Measurements from ENCODE around the gene ARPP19. TPM values are rescaled to one million over a fixed set of nuclear protein-coding genes. Genes with fewer than 3 reads are reported as not detected.
"Not testable (repeated sequence)": the region's sequence is repeated elsewhere in the genome, so short reads cannot be mapped to it uniquely, and the experiment has no call there.

Gene ARPP19
- total RNA-seq, 1 donor from 2014 or later = 149 TPM

DNA sequence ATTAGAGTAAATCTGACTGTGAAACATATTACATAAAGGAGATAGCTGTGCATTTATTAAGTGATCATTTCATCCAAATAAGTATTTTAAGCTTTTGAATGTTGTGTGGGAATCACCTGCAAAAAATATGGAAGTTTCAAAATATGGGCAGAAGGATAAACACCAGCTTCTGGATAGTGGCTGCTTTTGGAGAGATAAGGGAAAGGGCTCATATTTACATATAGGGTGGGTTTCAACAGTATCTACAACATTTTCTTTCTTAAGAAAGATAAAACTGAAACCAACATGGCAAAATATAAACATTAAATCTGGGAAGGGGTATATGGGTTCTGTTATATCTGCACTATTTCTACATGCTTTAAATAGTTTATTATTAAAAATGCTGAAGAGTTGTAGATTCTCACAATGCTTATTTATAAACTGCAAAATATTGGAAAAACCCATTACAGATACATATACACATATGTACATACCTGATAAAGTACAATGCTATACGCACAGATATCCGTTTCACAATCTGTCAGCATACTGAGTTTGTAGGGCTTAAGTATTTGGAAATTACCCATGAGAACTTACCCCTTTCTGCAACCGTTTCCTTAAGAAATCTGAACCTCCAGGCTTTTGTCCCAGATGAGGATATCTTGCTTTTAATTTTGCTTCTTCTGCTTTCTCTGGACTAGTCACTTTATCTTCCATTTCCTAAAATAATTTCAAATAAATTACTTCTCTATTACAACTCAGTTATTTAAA, 12.1 kb downstream of the ARPP19 start:
- intact Hi-C loops (cut with DNase I) = no loop called here
- ATAC-seq (ENCODE audit: poor library complexity) (no peak), DNase-seq (no peak)

GRCh38 chr15:52552303-52552702, 16.5 kb downstream of the ARPP19 start:
- no peak for DNase-seq
- intact Hi-C loops (cut with DNase I) = no loop called here
- no peak for ATAC-seq (ENCODE audit: poor library complexity)

DNA sequence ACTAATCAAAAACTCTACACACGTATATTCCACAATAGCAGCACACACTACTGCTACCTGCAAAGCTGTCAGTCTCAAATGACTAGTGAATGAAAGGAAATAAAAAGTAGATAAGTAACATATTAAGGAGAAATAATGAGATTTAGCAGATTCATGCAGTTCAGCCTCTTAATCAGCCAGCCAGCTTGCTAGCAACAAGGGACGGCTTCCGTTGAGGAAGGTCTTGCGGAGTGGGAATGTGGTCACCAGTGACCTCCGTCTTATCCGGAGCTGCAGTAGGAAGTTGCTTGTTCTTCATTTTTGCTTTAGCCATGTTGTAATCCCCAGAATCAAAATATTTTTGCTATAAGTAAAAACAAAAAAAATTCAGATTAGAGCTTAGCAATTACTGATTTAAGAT, 17.1 kb downstream of the ARPP19 start:
- ATAC-seq (ENCODE audit: poor library complexity) (peak; percentile 55), DNase-seq (no peak)
- intact Hi-C loops (cut with DNase I) = no loop called here

- intact Hi-C loops (cut with DNase I); ATAC-seq (ENCODE audit: poor library complexity); DNase-seq: not testable (repeated sequence)
Observed at GRCh38 chr15:52551186-52551585, 17.6 kb downstream of the ARPP19 start.

DNA sequence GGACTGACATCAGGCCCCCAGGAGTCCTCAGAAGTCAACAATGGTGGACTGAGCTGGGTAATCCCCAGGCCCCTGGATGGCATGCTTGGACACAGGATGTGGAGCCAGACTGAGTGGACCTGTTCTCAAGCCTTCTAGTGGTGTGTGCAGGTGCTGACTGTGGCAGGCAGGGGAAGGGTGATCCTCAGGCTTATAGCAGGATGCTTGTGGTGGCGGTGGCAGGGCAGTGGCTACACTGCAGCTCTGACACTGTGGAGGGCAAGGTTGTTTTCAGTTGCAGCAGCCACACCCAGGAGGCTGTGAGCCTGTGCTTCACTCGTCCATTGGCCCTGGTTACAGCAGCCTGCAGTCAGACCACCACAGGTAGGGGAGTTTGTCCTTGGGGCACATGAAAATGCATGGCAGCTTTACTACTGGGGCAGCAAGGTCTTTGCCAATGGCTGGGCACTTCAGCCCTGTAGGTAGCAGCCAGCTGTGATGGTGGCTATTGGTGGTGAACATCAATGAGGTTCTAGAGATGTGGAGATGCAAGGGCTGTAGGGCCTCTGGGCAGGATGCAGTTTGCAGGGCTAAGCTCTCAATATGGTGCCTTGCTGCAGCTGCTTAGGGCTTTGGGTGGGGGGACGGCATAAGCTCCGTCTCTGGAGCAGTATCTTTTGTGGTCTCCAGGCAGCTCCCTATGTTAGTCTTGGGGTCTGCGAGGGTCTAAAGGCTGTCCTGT, 22.6 kb downstream of the ARPP19 start:
- no peak for DNase-seq
- peak; percentile 28 for ATAC-seq (ENCODE audit: poor library complexity)
- intact Hi-C loops (cut with DNase I) = no loop called here

GRCh38 chr15:52540374-52541012, 28.3 kb downstream of the ARPP19 start:
- ATAC-seq (ENCODE audit: poor library complexity) (no peak), DNase-seq (no peak)
- intact Hi-C loops (cut with DNase I) = no loop called here

DNA sequence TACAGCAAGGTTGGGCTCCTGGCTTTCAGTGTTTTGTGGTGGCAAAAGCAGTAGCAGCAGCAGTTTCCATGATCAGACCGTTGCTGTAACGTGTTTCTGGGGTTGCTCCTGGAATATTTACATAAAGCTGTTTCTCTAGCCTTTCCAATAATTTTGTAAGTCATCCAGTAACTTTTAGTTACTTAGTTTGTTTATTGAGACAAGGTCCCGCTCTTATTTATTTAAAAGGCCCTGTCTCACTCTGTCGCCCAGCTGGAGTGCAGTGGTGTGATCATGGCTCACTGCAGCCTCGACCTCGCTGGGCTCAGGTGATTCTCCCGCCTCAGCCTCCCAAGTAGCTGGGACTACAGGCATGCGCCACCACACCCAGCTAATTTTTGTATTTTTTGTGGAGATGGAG, 31.4 kb downstream of the ARPP19 start:
- intact Hi-C loops (cut with DNase I) = no loop called here
- no peak for ATAC-seq (ENCODE audit: poor library complexity)
- DNase-seq = no peak

DNA sequence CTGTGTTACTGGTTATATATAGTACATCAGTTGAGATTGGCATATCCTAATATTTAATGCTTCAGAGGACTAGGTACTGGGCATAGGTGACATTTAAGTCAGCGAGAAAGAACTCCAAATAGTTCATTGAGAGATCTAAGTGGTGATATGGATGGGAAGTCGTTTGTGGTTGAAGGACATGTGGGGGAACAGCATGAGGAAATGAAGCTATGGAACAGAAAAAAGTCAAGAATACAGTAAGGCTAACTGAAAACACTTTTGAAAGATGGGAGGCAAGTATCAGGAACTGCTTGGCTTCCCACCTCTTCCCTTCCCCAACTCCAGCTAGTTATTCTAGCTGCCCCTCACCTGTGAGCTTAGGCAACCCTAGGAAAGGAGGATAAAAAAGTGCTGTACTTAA, 36.4 kb downstream of the ARPP19 start:
- DNase-seq (no peak), ATAC-seq (ENCODE audit: poor library complexity) (no peak)
- intact Hi-C loops (cut with DNase I) = no loop called here

- no peak for DNase-seq
- no peak for ATAC-seq (ENCODE audit: poor library complexity)
- intact Hi-C loops (cut with DNase I) = loop anchor here (10.0 kb wide), 1 partner anchor 205 kb away; no protein-coding TSS in a partner anchor
Observed at GRCh38 chr15:52529940-52530339, 38.9 kb downstream of the ARPP19 start.

- DNase-seq = no peak
Observed at GRCh38 chr15:52529341-52529924, 39.4 kb downstream of the ARPP19 start.

GRCh38 chr15:52528564-52529340, 40.1 kb downstream of the ARPP19 start, which contains the start of gene MYO5A:
Gene MYO5A, minus strand, starts transcription at chr15:52528880. Its CDS starts 74 bp downstream, at chr15:52528806.
- intact Hi-C loops (cut with DNase I) = loop anchor here (10.0 kb wide), 1 partner anchor 206 kb away; no protein-coding TSS in a partner anchor
- peak; percentile 88 for DNase-seq
- ATAC-seq (ENCODE audit: poor library complexity) = peak; percentile 94

More at GRCh38 chr15:52529341-52529924, 39.4 kb downstream of the ARPP19 start:
- intact Hi-C loops (cut with DNase I) = loop anchor here (10.0 kb wide), 1 partner anchor 205 kb away; no protein-coding TSS in a partner anchor
- peak; percentile 2 for ATAC-seq (ENCODE audit: poor library complexity)

DNA sequence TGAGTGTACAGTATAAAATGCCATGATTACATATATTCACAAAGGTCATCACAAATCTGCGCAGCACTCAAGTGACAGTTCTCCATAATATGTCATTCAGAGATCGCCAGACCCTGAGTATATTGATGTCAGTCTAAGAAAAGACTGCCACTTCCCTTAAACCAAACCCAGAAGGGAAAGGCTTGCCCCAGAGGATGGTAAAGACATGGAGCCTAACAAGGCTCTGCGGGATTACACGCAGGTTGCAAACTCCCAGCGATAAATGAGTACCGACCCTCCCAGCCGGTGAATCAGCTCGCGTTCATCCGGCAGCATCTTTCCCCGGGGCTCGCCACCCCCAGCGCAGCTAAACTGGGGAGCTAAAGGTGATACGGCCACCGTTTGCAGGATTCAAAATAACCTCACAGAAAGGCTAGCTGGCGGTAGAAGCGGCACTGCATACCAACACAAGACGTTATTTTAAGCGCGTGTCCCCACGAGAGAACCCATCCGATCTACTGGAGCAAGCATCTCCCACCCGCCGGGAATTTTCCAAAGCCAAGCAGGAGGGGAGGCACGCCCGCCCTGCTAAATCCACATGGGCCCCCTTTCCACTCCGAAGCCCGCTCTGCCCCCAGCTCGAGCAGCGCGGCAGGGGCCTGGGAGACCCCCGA, 40.8 kb downstream of the ARPP19 start:
- no peak for DNase-seq
- intact Hi-C loops (cut with DNase I) = loop anchor here (10.0 kb wide), 1 partner anchor 207 kb away; no protein-coding TSS in a partner anchor
- ATAC-seq (ENCODE audit: poor library complexity) = peak; percentile 40

DNA sequence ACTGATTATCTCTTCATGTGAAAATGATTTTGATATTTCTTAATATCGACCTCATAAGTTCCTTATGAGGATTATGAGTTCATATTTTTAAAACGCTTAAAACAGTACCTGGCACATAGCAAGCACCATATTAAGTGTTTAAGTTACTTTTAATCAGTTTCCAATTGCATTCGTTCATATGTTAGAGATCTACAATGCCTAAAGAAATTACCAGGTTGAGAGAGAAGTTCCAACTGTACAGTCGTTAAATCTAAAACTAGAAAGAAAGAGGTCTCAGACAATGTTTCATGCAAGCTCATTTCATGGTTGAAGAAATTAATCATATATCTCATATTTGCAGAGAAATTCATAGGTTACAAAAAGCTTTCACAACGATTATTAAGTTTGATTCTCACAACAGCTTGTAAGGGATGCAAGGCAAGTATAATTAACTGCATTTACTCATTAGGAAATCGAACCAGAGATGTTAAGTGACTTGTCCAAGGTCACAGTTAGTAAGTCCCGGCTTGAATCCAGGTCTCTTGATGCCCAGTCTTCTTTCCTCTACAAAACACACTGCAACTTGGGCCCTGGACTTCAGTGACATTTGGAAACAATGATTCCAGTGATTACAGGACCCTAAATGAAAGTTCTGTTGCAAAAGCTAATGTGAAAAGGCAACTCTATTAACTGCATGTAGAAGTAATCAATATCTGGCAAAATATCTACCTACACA, 41.5 kb downstream of the ARPP19 start:
- intact Hi-C loops (cut with DNase I) = loop anchor here (10.0 kb wide), 1 partner anchor 207 kb away; no protein-coding TSS in a partner anchor
- no peak for DNase-seq
- no peak for ATAC-seq (ENCODE audit: poor library complexity)

DNA sequence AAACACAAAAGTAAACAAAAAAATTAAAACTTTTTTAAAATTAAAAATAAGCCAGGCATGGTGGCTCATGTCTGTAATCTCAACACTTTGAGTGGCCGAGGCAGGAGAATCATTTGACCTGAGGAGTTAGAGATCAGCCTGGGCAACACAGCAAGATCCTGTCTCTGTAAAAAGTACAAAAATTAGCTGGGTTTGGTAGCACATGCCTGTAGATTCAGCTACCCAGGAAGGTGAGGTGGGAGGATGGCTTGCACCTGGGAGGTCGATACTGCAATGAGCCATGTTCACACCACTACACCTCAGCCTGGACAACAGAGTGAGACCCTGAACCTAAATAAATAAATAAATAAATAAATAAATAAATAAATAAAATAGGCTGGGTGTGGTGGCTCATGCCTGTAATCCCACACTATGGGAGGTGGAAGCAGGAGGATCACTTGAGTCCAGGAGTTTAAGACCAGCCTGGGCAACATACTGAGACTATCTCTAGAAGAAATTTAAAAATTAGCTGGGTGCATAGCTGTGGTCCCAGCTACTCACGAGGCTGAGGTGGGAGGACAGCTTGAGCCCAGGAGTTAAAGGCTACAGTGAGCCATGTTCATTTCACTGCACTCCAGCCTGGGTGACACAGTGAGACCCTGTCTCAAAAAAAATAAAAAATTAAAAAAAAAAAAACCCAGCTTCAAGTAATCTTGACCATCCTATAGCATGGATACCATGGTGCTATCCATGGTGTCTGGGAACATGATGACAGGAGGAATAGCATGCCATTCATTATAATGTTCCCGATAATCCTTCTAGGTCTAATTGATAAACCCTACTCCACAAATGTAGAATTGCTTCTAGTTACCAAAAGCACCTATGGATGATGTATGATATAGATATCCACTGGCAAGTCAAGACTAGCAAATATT, 44.4 kb downstream of the ARPP19 start:
- ATAC-seq (ENCODE audit: poor library complexity) (no peak), DNase-seq (no peak)
- intact Hi-C loops (cut with DNase I) = loop anchor here (10.0 kb wide), 1 partner anchor 210 kb away; no protein-coding TSS in a partner anchor

DNA sequence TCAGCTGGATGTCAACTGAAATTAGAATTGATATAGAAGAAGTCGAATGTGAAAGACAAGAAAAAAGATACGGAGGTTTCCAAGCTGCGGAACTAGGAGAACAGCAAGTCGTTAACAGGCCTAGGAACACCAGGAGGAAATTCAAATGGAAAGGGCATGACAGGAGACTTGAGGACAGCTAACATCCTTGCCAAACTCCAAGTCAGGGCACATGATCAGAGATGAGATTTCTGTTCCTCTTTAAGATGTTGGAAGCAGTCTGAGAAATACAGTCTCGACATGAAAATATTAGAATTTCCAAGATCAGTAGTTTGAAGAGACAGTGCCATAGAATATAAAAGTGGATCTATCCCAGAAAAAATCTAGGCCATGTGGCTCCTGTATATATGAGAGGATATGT, 45.2 kb downstream of the ARPP19 start:
- intact Hi-C loops (cut with DNase I) = loop anchor here (10.0 kb wide), 1 partner anchor 211 kb away; no protein-coding TSS in a partner anchor
- DNase-seq (no peak), ATAC-seq (ENCODE audit: poor library complexity) (peak; percentile 18)

DNA sequence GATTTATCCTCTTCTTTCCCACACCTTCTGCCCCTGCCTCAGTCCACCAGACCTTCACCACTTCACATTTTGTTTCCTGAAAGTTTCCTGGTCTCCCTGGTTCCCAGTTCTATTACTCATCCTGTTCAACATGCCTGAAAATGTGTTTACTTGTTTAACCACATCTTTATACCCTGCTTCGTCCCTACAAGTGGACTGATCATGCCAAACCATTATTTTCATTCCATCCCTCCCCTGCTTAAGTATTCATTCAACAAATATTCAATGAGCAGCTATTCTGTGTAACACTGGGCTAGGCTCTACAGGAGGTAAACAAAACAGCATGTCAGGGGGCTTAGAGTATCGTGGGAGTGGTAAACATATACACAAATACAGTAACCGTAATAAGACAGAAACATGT, 45.6 kb downstream of the ARPP19 start:
- ATAC-seq (ENCODE audit: poor library complexity) = no peak
- intact Hi-C loops (cut with DNase I) = loop anchor here (10.0 kb wide), 1 partner anchor 212 kb away; no protein-coding TSS in a partner anchor
- DNase-seq = no peak
